HCT116 (cell line): ENCODE results near the gene CCDC80. TPM values are rescaled to one million over a fixed set of nuclear protein-coding genes. Genes with fewer than 3 reads are reported as not detected.

Experiments
- ATAC-seq: fragments of 200-7000 bp; cut with Tn5 transposase; 2 replicates; pipeline ENCODE4 v1.9.1; 2020; ENCODE audit warnings: mild to moderate bottlenecking, moderate library complexity
- BruUV-seq: library from RNA; stranded (reverse); fragments of 400-500 nt; replicated peaks from 2 replicates; lab custom pipeline; 2021; lab: Mats Ljungman, UMichigan
- CTCF ChIA-PET: fragments of 300-600 bp; sonication (Branson Sonifier 250); formaldehyde crosslinking; loops from one replicate; lab custom pipeline; 2021; ENCODE audit warnings: antibody characterized with exemption; lab: Charles Lee
- POLR2A ChIA-PET: fragments of 300-600, 350-600 bp; sonication (Branson Sonifier 250); formaldehyde crosslinking; loops from one replicate; lab custom pipeline; 2021; ENCODE audit warnings: antibody characterized with exemption; lab: Charles Lee
- RAD21 ChIA-PET, 2 experiments: fragments of 300-600 bp; sonication (Branson Sonifier 250); formaldehyde crosslinking; loops; one replicate each; lab custom pipeline; 2023; ENCODE audit warnings: low total read pairs in 2 of 2; ENCODE audit not compliant: uncharacterized antibody in 2 of 2, unreplicated experiment in 2 of 2, low non-redundant PET in 1 of 2; lab: Charles Lee
- DNase-seq: peaks from one replicate; pipeline ENCODE4 v3.0.0-alpha.2; 2010; ENCODE audit warnings: low read depth, low spot score
- H2AFZ ChIP-seq: fragments of 200-600 bp; shearing (Covaris generic), sonication (generic); 2 replicates; pipeline ENCODE4 v1.6.1; 2017; ENCODE audit warnings: low read depth, mixed run types, mixed read lengths, antibody characterized with exemption, low read length; ENCODE audit not compliant: poor library complexity, severe bottlenecking
- H3K27ac ChIP-seq: 2 replicates; pipeline ENCODE4 v1.5.1; 2012; ENCODE audit warnings: low read depth, low read length
- H3K27me3 ChIP-seq: fragments of 200-600 bp; sonication (generic); 2 replicates; pipeline ENCODE4 v1.6.1; 2016; ENCODE audit warnings: mixed run types, low read length, mixed read lengths; ENCODE audit not compliant: insufficient read depth
- H3K36me3 ChIP-seq, 2 experiments: fragments of 200-500 bp in 1 of 2; fragments of 200-600 bp in 1 of 2; sonication (Bioruptor generic) in 1 of 2; sonication (generic) in 1 of 2; 2 replicates each; pipeline versions ENCODE4 v1.5.1 to v1.6.1; 2014 to 2016; ENCODE audit warnings: low read length in 2 of 2, inconsistent platforms in 1 of 2, mixed read lengths in 1 of 2, mixed run types in 1 of 2; ENCODE audit not compliant: insufficient read depth in 2 of 2, control insufficient read depth in 1 of 2
- H3K4me1 ChIP-seq, 2 experiments: fragments of 200-600 bp in 1 of 2; sonication (generic) in 1 of 2; 2 replicates each; pipeline versions ENCODE4 v1.5.1 to v1.6.1; 2012 to 2017; ENCODE audit warnings: low read length in 2 of 2, inconsistent platforms in 1 of 2, mild to moderate bottlenecking in 1 of 2, mixed read lengths in 1 of 2, mixed run types in 1 of 2, moderate library complexity in 1 of 2; ENCODE audit not compliant: insufficient read depth in 2 of 2, control insufficient read depth in 1 of 2
- H3K4me2 ChIP-seq: fragments of 200-600 bp; sonication (generic); 2 replicates; pipeline ENCODE4 v1.6.1; 2017; ENCODE audit warnings: mixed run types, low read length, mixed read lengths
- H3K4me3 ChIP-seq, 2 experiments: fragments of 200-600 bp in 1 of 2; sonication (generic) in 1 of 2; replicated peaks in 1 of 2; 2 replicates each; pipeline ENCODE4 v1.5.1; 2011 to 2016; ENCODE audit warnings: low read length in 2 of 2, control low read depth in 1 of 2, low read depth in 1 of 2, mild to moderate bottlenecking in 1 of 2, mixed read lengths in 1 of 2, mixed run types in 1 of 2
- H3K79me2 ChIP-seq: fragments of 200-600 bp; sonication (generic); 2 replicates; pipeline ENCODE4 v1.6.1; 2017; ENCODE audit warnings: mild to moderate bottlenecking, mixed run types, low read length, moderate library complexity, mixed read lengths; ENCODE audit not compliant: insufficient read depth
- H3K9ac ChIP-seq: fragments of 200-600 bp; sonication (generic); 2 replicates; pipeline ENCODE4 v1.6.1; 2016; ENCODE audit warnings: low read length, mixed read lengths
- H3K9me2 ChIP-seq: fragments of 200-600 bp; sonication (generic), shearing (Covaris generic); 2 replicates; pipeline ENCODE4 v1.6.1; 2017; ENCODE audit warnings: mixed run types, mild to moderate bottlenecking, moderate library complexity; ENCODE audit not compliant: insufficient read depth
- H3K9me3 ChIP-seq, 2 experiments: fragments of 200-500 bp in 1 of 2; fragments of 200-600 bp in 1 of 2; sonication (Bioruptor generic) in 1 of 2; sonication (generic) in 1 of 2; 2 replicates each; pipeline ENCODE4 v1.6.1; 2014 to 2017; ENCODE audit warnings: low read length in 2 of 2, mixed read lengths in 2 of 2, inconsistent platforms in 1 of 2, low read depth in 1 of 2, mild to moderate bottlenecking in 1 of 2, mixed run types in 1 of 2, moderate library complexity in 1 of 2; ENCODE audit not compliant: control insufficient read depth in 1 of 2, insufficient read depth in 1 of 2
- H4K20me1 ChIP-seq: fragments of 200-600 bp; sonication (generic), shearing (Covaris generic); 2 replicates; pipeline ENCODE4 v1.6.1; 2017; ENCODE audit warnings: mixed run types, mild to moderate bottlenecking, moderate library complexity; ENCODE audit not compliant: insufficient read depth
- CEBPB ChIP-seq: IDR thresholded peaks from 2 replicates; pipeline ENCODE4 v1.6.1; 2012; ENCODE audit warnings: low read depth
- ELF1 ChIP-seq: IDR thresholded peaks from 2 replicates; pipeline ENCODE4 v1.6.1; 2012; ENCODE audit warnings: low read depth, borderline replicate concordance
- EZH2 ChIP-seq: fragments of 200-600 bp; sonication (generic); IDR thresholded peaks from 2 replicates; pipeline ENCODE4 v1.6.1; 2017; ENCODE audit warnings: antibody characterized with exemption, mixed run types
- EZH2phosphoT487 ChIP-seq: fragments of 200-600 bp; IDR thresholded peaks from 2 replicates; pipeline ENCODE4 v1.6.1; 2018; ENCODE audit warnings: antibody characterized with exemption, borderline replicate concordance
- FOSL1 ChIP-seq: IDR thresholded peaks from 2 replicates; pipeline ENCODE4 v1.6.1; 2012; ENCODE audit warnings: low read depth
- JUND ChIP-seq: IDR thresholded peaks from 2 replicates; pipeline ENCODE4 v1.6.1; 2012
- MAX ChIP-seq: IDR thresholded peaks from 2 replicates; pipeline ENCODE4 v1.6.1; 2012
- POLR2AphosphoS5 ChIP-seq: IDR thresholded peaks from 2 replicates; pipeline ENCODE4 v1.6.1; 2011; ENCODE audit warnings: mild to moderate bottlenecking, low read depth, low read length, moderate library complexity
- REST ChIP-seq: IDR thresholded peaks from 2 replicates; pipeline ENCODE4 v1.6.1; 2012; ENCODE audit warnings: low read depth
- SIN3A ChIP-seq: IDR thresholded peaks from 2 replicates; pipeline ENCODE4 v1.6.1; 2012; ENCODE audit warnings: low read depth
- SP1 ChIP-seq: IDR thresholded peaks from 2 replicates; pipeline ENCODE4 v1.6.1; 2012; ENCODE audit warnings: low read depth
- TCF7L2 ChIP-seq: IDR thresholded peaks from 2 replicates; pipeline ENCODE4 v1.7.0; 2011; ENCODE audit warnings: borderline replicate concordance, inconsistent platforms; ENCODE audit not compliant: insufficient read depth, insufficient read length; ENCODE audit errors: extremely low read depth
- YY1 ChIP-seq: IDR thresholded peaks from 2 replicates; pipeline ENCODE4 v1.6.1; 2011; ENCODE audit warnings: low read length, low read depth, moderate library complexity, mild to moderate bottlenecking; ENCODE audit not compliant: insufficient replicate concordance; ENCODE audit errors: extremely low read depth
- ZBTB33 ChIP-seq: IDR thresholded peaks from 2 replicates; pipeline ENCODE4 v1.6.1; 2011; ENCODE audit warnings: mild to moderate bottlenecking, low read length, moderate library complexity; ENCODE audit not compliant: insufficient replicate concordance; ENCODE audit errors: extremely low read depth
- ZNF274 ChIP-seq: fragments of 200-500 bp; sonication (Bioruptor generic); IDR thresholded peaks from 2 replicates; pipeline ENCODE4 v1.6.1; 2014; ENCODE audit warnings: mild to moderate bottlenecking, low read depth, low read length, inconsistent platforms
- intact Hi-C: fragments of 100-400 bp; cut with micrococcal nuclease; formaldehyde crosslinking; loops from 2 replicates; pipeline ENCODE4 v1.10.0; 2022
- total RNA-seq: library from RNA; stranded (reverse); gene quantifications from one replicate; pipeline ENCODE4 v1.2.1, GENCODE V29; 2021; ENCODE audit not compliant: unreplicated experiment
- TF ChIP-seq, protein P1 (sequence below), 3 experiments: fragments of 200-600 bp in 1 of 3; sonication (generic) in 1 of 3; IDR thresholded peaks in 2 of 3; conservative IDR thresholded peaks in 1 of 3; 2 replicates each; pipeline ENCODE4 v1.5.1; 2012 to 2017; ENCODE audit warnings: low read depth in 2 of 3, low read length in 2 of 3, antibody characterized with exemption in 1 of 3, borderline replicate concordance in 1 of 3, control low read depth in 1 of 3, mild to moderate bottlenecking in 1 of 3, mixed read lengths in 1 of 3, mixed run types in 1 of 3, moderate library complexity in 1 of 3; ENCODE audit not compliant: insufficient read depth in 1 of 3

Gene CCDC80
- total RNA-seq, 1 experiment from 2014 or later, result 1.7 TPM

DNA sequence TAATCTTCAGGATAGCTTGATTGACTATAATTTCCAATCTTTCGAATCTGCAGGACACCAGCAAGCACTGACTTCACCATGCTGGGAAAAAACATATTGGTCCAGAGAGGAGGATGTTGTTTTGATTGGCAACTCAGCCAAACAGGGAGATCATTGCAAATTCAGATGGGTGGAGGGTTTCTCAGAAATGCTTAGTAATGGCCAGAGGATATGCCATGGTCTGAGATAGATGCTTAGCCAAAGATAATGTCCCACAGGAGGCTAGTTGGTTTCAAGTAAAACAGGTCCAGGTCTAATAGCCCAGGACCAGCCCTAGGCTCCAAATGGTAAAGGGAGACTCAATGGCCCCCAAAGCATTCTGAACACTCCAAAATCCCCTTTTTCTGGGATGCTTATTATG is 46.7 kb upstream of the CCDC80 start:
- DNase-seq (no peak), ATAC-seq (no peak)
- Histone ChIP-seq H3K4me1 (peaks cover 7 to 12% of the 10 kb centered on the region in 2 experiments; a peak in 3 of 4 replicates), H2AFZ (no peak overlapping the region), H3K9me3 (no peaks in the 10 kb centered on the region), H3K9me2 (no peaks in the 10 kb centered on the region), H3K27me3 (no peaks in the 10 kb centered on the region), H3K4me2 (no peak overlapping the region), H3K9ac (no peak overlapping the region), H4K20me1 (no peaks in the 10 kb centered on the region), H3K79me2 (no peaks in the 10 kb centered on the region), H3K36me3 (no peaks in the 10 kb centered on the region), H3K4me3 (no peak overlapping the region)
- POLR2A ChIA-PET, result no interaction called here
- BruUV-seq, result no TSS peak
- TF ChIP-seq TCF7L2 (no peak), ZBTB33 (no peak), ZNF274 (no peak), JUND (no peak), POLR2AphosphoS5 (no peak), SP1 (no peak), ELF1 (no peak), REST (no peak), EZH2 (no peak), SIN3A (no peak), EZH2phosphoT487 (no peak), CEBPB (no peak), FOSL1 (no peak), YY1 (no peak), MAX (no peak)
- TF ChIP-seq, protein P1, sequence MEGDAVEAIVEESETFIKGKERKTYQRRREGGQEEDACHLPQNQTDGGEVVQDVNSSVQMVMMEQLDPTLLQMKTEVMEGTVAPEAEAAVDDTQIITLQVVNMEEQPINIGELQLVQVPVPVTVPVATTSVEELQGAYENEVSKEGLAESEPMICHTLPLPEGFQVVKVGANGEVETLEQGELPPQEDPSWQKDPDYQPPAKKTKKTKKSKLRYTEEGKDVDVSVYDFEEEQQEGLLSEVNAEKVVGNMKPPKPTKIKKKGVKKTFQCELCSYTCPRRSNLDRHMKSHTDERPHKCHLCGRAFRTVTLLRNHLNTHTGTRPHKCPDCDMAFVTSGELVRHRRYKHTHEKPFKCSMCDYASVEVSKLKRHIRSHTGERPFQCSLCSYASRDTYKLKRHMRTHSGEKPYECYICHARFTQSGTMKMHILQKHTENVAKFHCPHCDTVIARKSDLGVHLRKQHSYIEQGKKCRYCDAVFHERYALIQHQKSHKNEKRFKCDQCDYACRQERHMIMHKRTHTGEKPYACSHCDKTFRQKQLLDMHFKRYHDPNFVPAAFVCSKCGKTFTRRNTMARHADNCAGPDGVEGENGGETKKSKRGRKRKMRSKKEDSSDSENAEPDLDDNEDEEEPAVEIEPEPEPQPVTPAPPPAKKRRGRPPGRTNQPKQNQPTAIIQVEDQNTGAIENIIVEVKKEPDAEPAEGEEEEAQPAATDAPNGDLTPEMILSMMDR (IDR thresholded peaks at IDR 0.05 in 2 of 3, conservative IDR thresholded peaks at IDR 0.05 in 1 of 3; ENCODE audit: borderline replicate concordance in 1 of 3, insufficient read depth in 1 of 3, low read depth in 2 of 3, low read length in 2 of 3), result no peak
- TF ChIP-seq, all 23 proteins: peak for 0
- ChIA-PET RAD21 (no interaction called here), CTCF (interaction anchor here (1.2 kb wide), 1 partner anchor 11 kb away, joined by 5 read pairs; no protein-coding TSS in a partner anchor)
- H3K27ac ChIP-seq, result no peak overlapping the region
- intact Hi-C loops, result no loop called here
